Fibroblast of skin of scalp (primary cell): ENCODE measurements around the gene CRACR2B.

Experiments
- DNase-seq: peaks from one replicate; pipeline ENCODE4 v3.0.0-alpha.2; 2013

The CRACR2B gene

GRCh38 chr11:811446-812245, 16.1 kb upstream of the CRACR2B start:
- DNase-seq, result no peak

GRCh38 chr11:812390-812789, 15.3 kb upstream of the CRACR2B start:
- no peak for DNase-seq

- no peak for DNase-seq
Observed at GRCh38 chr11:813072-813455, 14.7 kb upstream of the CRACR2B start.

GRCh38 chr11:813456-814096, 14.1 kb upstream of the CRACR2B start:
- no peak for DNase-seq

- DNase-seq, result no peak
Observed at GRCh38 chr11:815675-816432, 11.9 kb upstream of the CRACR2B start.

GRCh38 chr11:816433-816779, 11.3 kb upstream of the CRACR2B start:
- DNase-seq, result no peak

- peak; percentile 56 for DNase-seq
Observed at GRCh38 chr11:818396-819128, 9.2 kb upstream of the CRACR2B start, which contains the start of gene PNPLA2. PNPLA2 (plus strand) TSS chr11:818914; CDS start chr11:819719, 805 bp downstream.

- DNase-seq, result peak; percentile 91
Observed at GRCh38 chr11:819129-819931, 8.4 kb upstream of the CRACR2B start.

- peak; percentile 47 for DNase-seq
Observed at GRCh38 chr11:819943-820649, 7.6 kb upstream of the CRACR2B start.

GRCh38 chr11:820655-821511, 6.8 kb upstream of the CRACR2B start:
- DNase-seq, result peak; percentile 45

- DNase-seq, result no peak
Observed at GRCh38 chr11:821512-822371, 6.0 kb upstream of the CRACR2B start.

GRCh38 chr11:823441-824291, 4.1 kb upstream of the CRACR2B start:
- DNase-seq, result no peak

GRCh38 chr11:824292-824880, 3.3 kb upstream of the CRACR2B start:
- DNase-seq, result no peak

- DNase-seq, result no peak
Observed at GRCh38 chr11:824942-825341, 2.8 kb upstream of the CRACR2B start.

GRCh38 chr11:825366-826226, 2.1 kb upstream of the CRACR2B start:
- DNase-seq, result no peak

GRCh38 chr11:826227-826621, 1.5 kb upstream of the CRACR2B start:
- DNase-seq, result no peak

- DNase-seq, result no peak
Observed at GRCh38 chr11:826836-827145, 928 bp upstream of the CRACR2B start.
